ENCODE measurements around the gene PHAF1.

Gene PHAF1

GRCh38 chr16:67157892-67158635, 48.3 kb downstream of the PHAF1 start:
- Histone ChIP-seq H3K4me1 (ENCODE audit: control insufficient read depth, insufficient read depth, low read length) (peaks cover 25% of the 10 kb centered on the region), H3K36me3 (ENCODE audit: insufficient read depth, low read length) (no peaks in the 10 kb centered on the region), H3K9me3 (replicated peaks; ENCODE audit: low read length) (no peaks in the 10 kb centered on the region), H3K4me3 (ENCODE audit: low read length) (no peak overlapping the region), H3K27me3 (ENCODE audit: control insufficient read depth, insufficient read depth, low read length) (peaks cover 6% of the 10 kb centered on the region), H3K4me2 (ENCODE audit: low read length) (no peak overlapping the region), H3K9ac (ENCODE audit: low read depth, low read length) (no peak overlapping the region)

DNA sequence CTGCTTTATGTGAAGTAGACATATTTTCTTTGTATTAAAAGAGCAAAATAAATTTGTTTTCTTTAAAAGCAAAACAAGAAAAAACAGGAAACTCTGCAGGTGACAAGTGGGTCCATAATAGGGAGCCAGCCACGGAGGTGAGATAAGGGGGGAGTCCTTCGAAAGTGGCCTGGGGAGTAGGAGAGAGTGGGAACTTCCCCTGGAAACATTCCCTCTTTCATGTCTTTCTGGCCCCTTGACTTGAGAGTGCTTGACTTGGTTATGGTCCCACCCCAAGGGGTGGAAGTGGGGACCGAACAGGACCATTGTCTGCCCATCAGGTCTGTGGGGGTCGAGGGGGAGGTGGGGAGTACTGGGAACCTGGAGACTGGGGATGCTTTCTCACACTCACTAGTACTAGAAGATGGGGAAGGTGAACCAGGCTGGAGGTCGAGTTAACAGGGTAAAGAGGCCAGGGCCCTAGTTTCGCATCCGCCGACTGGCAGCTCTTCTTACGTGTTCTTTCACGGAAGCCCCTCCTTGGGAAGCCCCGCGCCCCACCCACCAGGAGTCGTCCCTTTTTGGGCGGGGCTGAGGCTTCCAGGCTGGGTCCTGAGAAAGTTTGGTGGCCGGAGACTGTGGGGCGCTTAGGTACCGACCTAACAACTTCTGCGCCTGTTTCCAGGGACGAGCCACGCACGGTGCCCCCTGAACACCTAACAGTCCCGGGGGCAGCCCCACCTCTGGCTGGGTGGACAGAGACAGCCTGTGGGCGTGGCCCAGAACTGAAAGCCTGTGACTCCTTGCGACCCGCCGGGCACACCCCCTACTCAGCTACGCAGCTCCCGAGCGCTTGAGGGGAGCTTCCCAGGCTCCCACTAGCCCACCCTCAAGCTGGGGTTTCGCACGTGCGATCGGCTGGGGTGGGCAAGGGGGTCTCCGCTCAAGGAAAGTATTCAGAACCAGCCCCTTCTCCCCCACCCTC, 49.2 kb downstream of the PHAF1 start:
- Histone ChIP-seq H3K4me1 (ENCODE audit: control insufficient read depth, insufficient read depth, low read length) (peaks cover 34% of the 10 kb centered on the region), H3K9me3 (replicated peaks; ENCODE audit: low read length) (no peaks in the 10 kb centered on the region), H3K36me3 (ENCODE audit: insufficient read depth, low read length) (no peaks in the 10 kb centered on the region), H3K4me2 (ENCODE audit: low read length) (peak overlapping the region; percentile 98), H3K9ac (ENCODE audit: low read depth, low read length) (peak overlapping the region; percentile 90), H3K27me3 (ENCODE audit: control insufficient read depth, insufficient read depth, low read length) (peaks cover 15% of the 10 kb centered on the region), H3K4me3 (ENCODE audit: low read length) (peak overlapping the region; percentile 100)

- H3K9me3 ChIP-seq (replicated peaks; ENCODE audit: low read length) = no peaks in the 10 kb centered on the region
- peak overlapping the region; percentile 100 for H3K4me3 ChIP-seq (ENCODE audit: low read length)
- H3K27me3 ChIP-seq (ENCODE audit: control insufficient read depth, insufficient read depth, low read length) = peaks cover 18% of the 10 kb centered on the region
- peaks cover 36% of the 10 kb centered on the region for H3K4me1 ChIP-seq (ENCODE audit: control insufficient read depth, insufficient read depth, low read length)
- no peaks in the 10 kb centered on the region for H3K36me3 ChIP-seq (ENCODE audit: insufficient read depth, low read length)
- peak overlapping the region; percentile 98 for H3K4me2 ChIP-seq (ENCODE audit: low read length)
- no peak overlapping the region for H3K9ac ChIP-seq (ENCODE audit: low read depth, low read length)
These were observed 51.9 kb downstream of the PHAF1 start for GRCh38 chr16:67161595-67162058.

GRCh38 chr16:67162506-67163163, 52.9 kb downstream of the PHAF1 start:
- no peak overlapping the region for H3K9ac ChIP-seq (ENCODE audit: low read depth, low read length)
- peaks cover 36% of the 10 kb centered on the region for H3K4me1 ChIP-seq (ENCODE audit: control insufficient read depth, insufficient read depth, low read length)
- H3K4me3 ChIP-seq (ENCODE audit: low read length) = peak overlapping the region; percentile 63
- peaks cover 18% of the 10 kb centered on the region for H3K27me3 ChIP-seq (ENCODE audit: control insufficient read depth, insufficient read depth, low read length)
- no peaks in the 10 kb centered on the region for H3K9me3 ChIP-seq (replicated peaks; ENCODE audit: low read length)
- H3K36me3 ChIP-seq (ENCODE audit: insufficient read depth, low read length) = no peaks in the 10 kb centered on the region
- H3K4me2 ChIP-seq (ENCODE audit: low read length) = peak overlapping the region; percentile 84

- Histone ChIP-seq H3K4me3 (ENCODE audit: low read length) (peak overlapping the region; percentile 63), H3K9ac (ENCODE audit: low read depth, low read length) (no peak overlapping the region), H3K9me3 (replicated peaks; ENCODE audit: low read length) (no peaks in the 10 kb centered on the region), H3K27me3 (ENCODE audit: control insufficient read depth, insufficient read depth, low read length) (peaks cover 18% of the 10 kb centered on the region), H3K36me3 (ENCODE audit: insufficient read depth, low read length) (no peaks in the 10 kb centered on the region), H3K4me1 (ENCODE audit: control insufficient read depth, insufficient read depth, low read length) (peaks cover 36% of the 10 kb centered on the region), H3K4me2 (ENCODE audit: low read length) (peak overlapping the region; percentile 84)
These were observed 53.6 kb downstream of the PHAF1 start for GRCh38 chr16:67163164-67163998.

- H3K4me1 ChIP-seq (ENCODE audit: control insufficient read depth, insufficient read depth, low read length) = peaks cover 34% of the 10 kb centered on the region
- peak overlapping the region; percentile 63 for H3K4me3 ChIP-seq (ENCODE audit: low read length)
- H3K9ac ChIP-seq (ENCODE audit: low read depth, low read length) = no peak overlapping the region
- H3K27me3 ChIP-seq (ENCODE audit: control insufficient read depth, insufficient read depth, low read length) = peaks cover 18% of the 10 kb centered on the region
- no peaks in the 10 kb centered on the region for H3K36me3 ChIP-seq (ENCODE audit: insufficient read depth, low read length)
- no peaks in the 10 kb centered on the region for H3K9me3 ChIP-seq (replicated peaks; ENCODE audit: low read length)
- peak overlapping the region; percentile 84 for H3K4me2 ChIP-seq (ENCODE audit: low read length)
These were observed 54.3 kb downstream of the PHAF1 start for GRCh38 chr16:67163999-67164558.

GRCh38 chr16:67164599-67165061, 54.9 kb downstream of the PHAF1 start, which contains the start of gene HSF4:
TSS of gene HSF4 (plus strand) at chr16:67164745. CDS start at chr16:67164812, 67 bp downstream.
- Histone ChIP-seq H3K9ac (ENCODE audit: low read depth, low read length) (no peak within 1 kb of the TSS), H3K4me2 (ENCODE audit: low read length) (peak within 1 kb of the TSS; percentile 84), H3K36me3 (ENCODE audit: insufficient read depth, low read length) (no peaks in the 10 kb centered on the region), H3K4me3 (ENCODE audit: low read length) (peak within 1 kb of the TSS; percentile 63), H3K4me1 (ENCODE audit: control insufficient read depth, insufficient read depth, low read length) (peaks cover 40% of the 10 kb centered on the region), H3K9me3 (replicated peaks; ENCODE audit: low read length) (no peaks in the 10 kb centered on the region), H3K27me3 (ENCODE audit: control insufficient read depth, insufficient read depth, low read length) (peaks cover 18% of the 10 kb centered on the region)

GRCh38 chr16:67165121-67166078, 55.7 kb downstream of the PHAF1 start:
- Histone ChIP-seq H3K36me3 (ENCODE audit: insufficient read depth, low read length) (no peaks in the 10 kb centered on the region), H3K9me3 (replicated peaks; ENCODE audit: low read length) (no peaks in the 10 kb centered on the region), H3K4me1 (ENCODE audit: control insufficient read depth, insufficient read depth, low read length) (peaks cover 46% of the 10 kb centered on the region), H3K27me3 (ENCODE audit: control insufficient read depth, insufficient read depth, low read length) (peaks cover 18% of the 10 kb centered on the region), H3K4me2 (ENCODE audit: low read length) (peak overlapping the region; percentile 76), H3K9ac (ENCODE audit: low read depth, low read length) (no peak overlapping the region), H3K4me3 (ENCODE audit: low read length) (no peak overlapping the region)

GRCh38 chr16:67166110-67166547, 56.4 kb downstream of the PHAF1 start:
- Histone ChIP-seq H3K4me3 (ENCODE audit: low read length) (no peak overlapping the region), H3K9me3 (replicated peaks; ENCODE audit: low read length) (no peaks in the 10 kb centered on the region), H3K9ac (ENCODE audit: low read depth, low read length) (no peak overlapping the region), H3K4me1 (ENCODE audit: control insufficient read depth, insufficient read depth, low read length) (peaks cover 49% of the 10 kb centered on the region), H3K27me3 (ENCODE audit: control insufficient read depth, insufficient read depth, low read length) (peaks cover 18% of the 10 kb centered on the region), H3K4me2 (ENCODE audit: low read length) (no peak overlapping the region), H3K36me3 (ENCODE audit: insufficient read depth, low read length) (no peaks in the 10 kb centered on the region)

All from skeletal muscle satellite cell (primary cell).